HG03575 (cell line): ENCODE measurements around the gene TNS1.

Experiments
- ATAC-seq: cut with Tn5 transposase; IDR thresholded peaks from one replicate; pipeline ENCODE4 v1.9.1; 2021; ENCODE audit not compliant: unreplicated experiment, insufficient number of reproducible peaks, low FRiP score; ENCODE audit errors: extremely low read depth

TNS1 gene

GRCh38 chr2:217939629-217940245 is 63.1 kb downstream of the TNS1 start:
- no peak for ATAC-seq

- ATAC-seq: no peak
Observed at GRCh38 chr2:217939220-217939619, 63.6 kb downstream of the TNS1 start.

GRCh38 chr2:217938036-217938435 is 64.8 kb downstream of the TNS1 start:
- no peak for ATAC-seq

- no peak for ATAC-seq
Observed at GRCh38 chr2:217937446-217937845, 65.3 kb downstream of the TNS1 start.

- no peak for ATAC-seq
Observed at GRCh38 chr2:217936952-217937351, 65.8 kb downstream of the TNS1 start.

GRCh38 chr2:217935901-217936684 is 66.7 kb downstream of the TNS1 start:
- ATAC-seq: no peak

- no peak for ATAC-seq
Observed at GRCh38 chr2:217935235-217935879, 67.4 kb downstream of the TNS1 start.

GRCh38 chr2:217934321-217935131 is 68.3 kb downstream of the TNS1 start:
- no peak for ATAC-seq

- no peak for ATAC-seq
Observed at GRCh38 chr2:217933617-217933993, 69.2 kb downstream of the TNS1 start.

- ATAC-seq: no peak
Observed at GRCh38 chr2:217932803-217933616, 69.8 kb downstream of the TNS1 start.

GRCh38 chr2:217931846-217932560 is 70.8 kb downstream of the TNS1 start:
- ATAC-seq: no peak

GRCh38 chr2:217930761-217931563 is 71.8 kb downstream of the TNS1 start:
- ATAC-seq: no peak

- ATAC-seq: no peak
Observed at GRCh38 chr2:217929757-217930707, 72.8 kb downstream of the TNS1 start.

- ATAC-seq: no peak
Observed at GRCh38 chr2:217929272-217929671, 73.5 kb downstream of the TNS1 start.

- ATAC-seq: no peak
Observed at GRCh38 chr2:217928324-217929181, 74.2 kb downstream of the TNS1 start.
